Pancreas (tissue), 10 donors: Measurements from ENCODE around the gene JOSD1. TPM values are rescaled to one million over a fixed set of nuclear protein-coding genes. Genes with fewer than 3 reads are reported as not detected.

Source experiments
- ATAC-seq, 4 donors: fragments of 200-7000 bp; cut with Tn5 transposase; one replicate each; pipeline versions ENCODE4 v1.8.0 to v1.9.1; 2020; ENCODE audit warnings: mild to moderate bottlenecking in 4 of 4, moderate library complexity in 4 of 4
- DNase-seq, 6 donors: peaks; one replicate each; pipeline ENCODE4 v3.0.0-alpha.2; 2020
- FAIRE-seq: peaks from 2 replicates; lab custom pipeline; 2012; peaks lifted over from hg19 to GRCh38; lab: Jason Lieb, UNC
- H3K27ac ChIP-seq, 4 donors: fragments of 200-600 bp; sonication (generic); 1 replicate in 3 of 4; 2 replicates in 1 of 4; pipeline versions ENCODE4 v1.5.0 to v1.8.0; 2020
- H3K27me3 ChIP-seq, 4 donors: fragments of 200-600 bp; one replicate each; pipeline ENCODE4 v1.8.0; 2021
- H3K36me3 ChIP-seq, 3 donors: fragments of 200-600 bp; sonication (generic) in 1 of 3; one replicate each; pipeline versions ENCODE4 v1.5.0 to v1.8.0; 2020 to 2021
- H3K4me1 ChIP-seq, 3 donors: fragments of 200-600 bp; one replicate each; pipeline ENCODE4 v1.8.0; 2021
- H3K4me3 ChIP-seq, 4 donors: fragments of 200-600 bp; sonication (generic) in 2 of 4; one replicate each; pipeline versions ENCODE4 v1.5.0 to v1.8.0; 2020 to 2021
- H3K9me3 ChIP-seq, 4 donors: fragments of 200-600 bp; one replicate each; pipeline ENCODE4 v1.8.0; 2021
- CTCF ChIP-seq, 4 donors: fragments of 200-600 bp; sonication (generic) in 3 of 4; IDR thresholded peaks; one replicate each; pipeline versions ENCODE4 v1.5.0 to v1.8.0; 2021; ENCODE audit warnings: antibody characterized with exemption in 4 of 4
- WGBS, 2 donors: extraction: QIAGEN DNeasy Blood & Tissue Kit; methylation state at CpG; one replicate each; pipeline ENCODE4 v1.1.7; 2013; 5-methylcytosine and 5-hydroxymethylcytosine counted together
- intact Hi-C, 3 donors: fragments of 100-400 bp; cut with DNase I; formaldehyde crosslinking; loops; one replicate each; pipeline versions ENCODE4 v1.11.1 to v1.14.2; 2022
- polyA plus RNA-seq, 2 donors: library from polyadenylated mRNA; stranded (reverse); fragments of 200-250 nt; gene quantifications; one replicate each; pipeline ENCODE4 v1.2.3, GENCODE V29; 2013
- total RNA-seq, 6 donors: library from RNA; stranded (reverse); fragmentation: NEBNext Ultra II Directional in 4 of 6; extraction: Animal tissue kit (Norgen Biotek cat#: 25700) in 4 of 6; gene quantifications; one replicate each; pipeline versions ENCODE4 v1.2.1 to v1.2.4, GENCODE V29; 2021 to 2023
- donor health status: healthy with polysubstance abuse.
- donor health status: DM: no; HTN: no; CAD: no; lungs with moderate emphysema.
- donor health status: DM: no; HTN: no; CAD: no.
- donor health status: control.
- donor health status: control.
- donor health status: Bipolar disorder and iron deficiency.
- donor health status: DM: yes; HTN: yes; CAD: no.
- donor health status: DM: no; HTN: no; CAD: no.
- donor health status: DM: no; HTN: no; CAD: no.
- donor health status: DM: yes; HTN: yes; CAD: no.

JOSD1 gene
- total and polyA plus RNA-seq, 8 donors = 10.9 to 32.3 (median 20.0) TPM

GRCh38 chr22:38744981-38745380, 44.2 kb upstream of the JOSD1 start:
- no peak for FAIRE-seq
- 74 to 81% methylated on average over 6 of the region's 6 CpGs for WGBS, 2 donors
- Histone ChIP-seq H3K27me3 (no peaks in the 10 kb centered on the region), H3K9me3 (no peaks in the 10 kb centered on the region), H3K4me3 (no peak overlapping the region), H3K27ac (no peak overlapping the region), H3K4me1 (no peaks in the 10 kb centered on the region), H3K36me3 (peaks cover 17 to 95% (median 51%) of the 10 kb centered on the region in 3 donors)
- no peak for TF ChIP-seq CTCF (IDR thresholded peaks at IDR 0.05)
- DNase-seq = peak in 1 of 6 donors; percentile 27
- ATAC-seq = peak in 2 of 4 donors; percentile 7 to 12
- intact Hi-C loops = no loop called here

- Histone ChIP-seq H3K4me3 (no peak overlapping the region), H3K27ac (no peak overlapping the region), H3K27me3 (no peaks in the 10 kb centered on the region), H3K9me3 (no peaks in the 10 kb centered on the region), H3K36me3 (peaks cover 24 to 97% (median 62%) of the 10 kb centered on the region in 3 donors), H3K4me1 (no peaks in the 10 kb centered on the region)
- no peak for ATAC-seq
- no peak for FAIRE-seq
- 89 to 91% methylated on average over 25 of the region's 25 CpGs for WGBS, 2 donors
- intact Hi-C loops = no loop called here
- DNase-seq = peak in 2 of 6 donors; percentile 25 to 54
- no peak for TF ChIP-seq CTCF (IDR thresholded peaks at IDR 0.05)
Observed at GRCh38 chr22:38742176-38742942, 41.6 kb upstream of the JOSD1 start.

- H3K27ac ChIP-seq = no peak overlapping the region
- intact Hi-C loops = no loop called here
- H3K4me3 ChIP-seq = no peak overlapping the region
- WGBS, 2 donors = 92 to 97% methylated on average over 10 of the region's 10 CpGs
- no peaks in the 10 kb centered on the region for H3K27me3 ChIP-seq
- FAIRE-seq = no peak
- ATAC-seq = no peak
- peaks cover 24 to 97% (median 66%) of the 10 kb centered on the region in 3 donors for H3K36me3 ChIP-seq
- TF ChIP-seq CTCF (IDR thresholded peaks at IDR 0.05) = no peak
- no peaks in the 10 kb centered on the region for H3K9me3 ChIP-seq
- H3K4me1 ChIP-seq = no peaks in the 10 kb centered on the region
- peak in 2 of 6 donors; percentile 14 to 28 for DNase-seq
Observed at GRCh38 chr22:38741576-38741975, 40.8 kb upstream of the JOSD1 start.

- DNase-seq = peak in 1 of 6 donors; percentile 57
- WGBS, 2 donors = 94 to 96% methylated on average over 9 of the region's 9 CpGs
- intact Hi-C loops = no loop called here
Observed at GRCh38 chr22:38741166-38741565, 40.4 kb upstream of the JOSD1 start.

More at GRCh38 chr22:38741166-38741565, 40.4 kb upstream of the JOSD1 start:
- Histone ChIP-seq H3K4me1 (no peaks in the 10 kb centered on the region), H3K9me3 (no peaks in the 10 kb centered on the region), H3K27me3 (no peaks in the 10 kb centered on the region), H3K4me3 (no peak overlapping the region), H3K36me3 (peaks cover 24 to 99% (median 66%) of the 10 kb centered on the region in 3 donors), H3K27ac (no peak overlapping the region)
- TF ChIP-seq CTCF (IDR thresholded peaks at IDR 0.05) = no peak
- FAIRE-seq (no peak), ATAC-seq (no peak)
